ENCODE results near the gene NCMAP.

NCMAP gene

GRCh38 chr1:24575905-24576587, 20.2 kb downstream of the NCMAP start:
- no peak for DNase-seq

DNA sequence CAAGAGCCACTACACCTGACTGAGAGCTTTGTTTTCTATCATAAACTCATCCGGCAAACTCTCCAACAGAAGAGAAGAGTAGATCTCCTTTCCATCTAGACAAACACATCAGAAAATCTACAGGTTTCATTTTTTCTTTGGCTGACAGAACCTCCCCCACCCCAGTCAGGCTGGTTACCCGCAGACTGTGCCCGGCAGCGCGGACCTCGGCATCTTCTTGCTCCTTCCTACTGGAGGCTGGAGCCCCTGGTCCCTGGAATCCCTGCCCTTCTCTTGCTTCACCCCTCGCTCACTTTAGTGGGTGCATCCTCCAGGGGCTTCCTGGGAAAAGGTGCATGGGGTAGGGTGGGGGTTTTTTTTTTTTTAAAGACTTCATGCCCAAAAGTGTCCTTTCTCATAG, 23.0 kb downstream of the NCMAP start:
- no peak for DNase-seq

GRCh38 chr1:24580756-24581155, 24.9 kb downstream of the NCMAP start:
- DNase-seq, result no peak

DNA sequence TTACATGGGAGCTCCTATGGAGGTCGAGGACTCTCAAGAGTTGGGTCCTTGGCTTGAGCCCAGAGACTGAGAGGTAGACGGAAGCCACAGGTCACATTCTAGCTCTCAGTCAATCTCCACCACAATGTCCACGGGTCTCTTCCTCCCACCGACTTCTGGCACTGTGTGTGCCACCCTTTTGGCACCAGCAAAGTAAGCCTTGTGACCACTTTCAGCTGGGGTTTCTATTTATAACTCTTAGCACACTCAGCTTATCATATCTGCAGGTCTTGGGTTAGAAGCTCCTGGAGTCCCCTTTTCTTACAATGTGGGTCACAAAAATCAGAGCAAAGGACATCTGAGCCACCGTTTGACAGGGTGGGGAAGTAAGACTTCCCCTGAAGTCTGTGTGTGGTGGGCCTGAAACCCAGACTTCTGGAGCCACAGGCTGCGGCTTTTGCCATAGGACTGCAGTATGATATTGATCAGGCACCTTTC, 28.3 kb downstream of the NCMAP start:
- DNase-seq, result no peak

DNA sequence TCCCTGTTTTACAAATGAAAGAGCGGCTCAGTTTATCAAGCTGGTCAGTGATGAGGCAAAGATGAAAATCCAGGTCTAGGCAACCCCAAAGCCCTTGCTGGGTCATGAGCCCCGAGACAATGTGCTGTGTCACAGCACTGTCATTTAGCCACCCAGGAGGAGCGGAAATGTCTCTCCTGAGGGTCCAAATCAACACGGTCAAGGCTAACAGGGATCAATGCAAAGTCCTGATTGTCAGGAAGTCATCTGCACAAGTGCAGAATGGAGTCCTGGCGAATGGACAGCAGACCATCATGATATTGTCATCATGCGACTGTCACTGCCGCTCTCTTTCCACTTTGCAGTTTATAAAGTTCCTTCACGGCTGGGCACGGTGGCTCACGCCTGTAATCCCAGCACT, 30.2 kb downstream of the NCMAP start:
- no peak for DNase-seq

DNA sequence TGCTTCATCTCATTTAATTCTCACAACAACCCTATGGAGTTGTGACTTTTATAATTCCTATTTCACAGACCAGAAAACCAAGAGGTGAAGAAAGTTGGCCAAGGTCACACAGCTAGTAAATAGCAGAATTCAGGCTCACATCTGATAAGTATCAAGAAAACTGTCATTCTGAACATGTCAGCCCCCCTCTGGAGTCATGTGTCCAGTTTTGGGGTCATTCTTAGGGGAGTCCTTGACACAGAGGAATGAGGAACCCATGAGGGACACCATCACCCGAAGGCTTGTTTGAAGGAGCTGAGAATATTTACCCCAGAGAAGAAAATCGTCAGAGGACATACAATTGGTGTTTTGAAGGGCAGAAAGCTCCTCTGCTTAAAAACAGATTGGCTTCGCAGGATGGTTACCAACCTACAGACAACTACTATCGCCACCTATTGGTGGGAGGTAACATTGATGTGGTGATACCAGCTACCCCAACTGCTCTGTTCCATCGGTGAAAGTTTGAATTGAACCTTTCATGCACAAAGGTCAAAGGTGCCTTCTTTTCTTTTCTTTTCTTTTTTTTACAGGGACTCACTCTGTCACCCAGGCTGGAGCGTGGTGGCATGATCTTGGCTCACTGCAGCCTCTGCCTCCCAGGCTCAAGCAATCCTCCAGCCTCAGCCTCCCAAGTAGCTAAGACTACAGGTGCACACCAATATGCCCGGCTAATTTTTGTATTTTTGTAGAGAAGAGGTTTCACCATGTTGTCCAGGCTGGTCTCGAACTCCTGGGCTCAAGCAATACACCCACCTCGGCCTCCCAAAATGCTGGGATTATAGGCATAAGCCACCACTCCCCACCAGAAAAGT, 31.3 kb downstream of the NCMAP start:
- peak; percentile 67 to 82 for DNase-seq

GRCh38 chr1:24588573-24588972, 32.7 kb downstream of the NCMAP start:
- no peak for DNase-seq

- DNase-seq, result no peak
Measured at GRCh38 chr1:24589200-24589599, 33.3 kb downstream of the NCMAP start.

DNA sequence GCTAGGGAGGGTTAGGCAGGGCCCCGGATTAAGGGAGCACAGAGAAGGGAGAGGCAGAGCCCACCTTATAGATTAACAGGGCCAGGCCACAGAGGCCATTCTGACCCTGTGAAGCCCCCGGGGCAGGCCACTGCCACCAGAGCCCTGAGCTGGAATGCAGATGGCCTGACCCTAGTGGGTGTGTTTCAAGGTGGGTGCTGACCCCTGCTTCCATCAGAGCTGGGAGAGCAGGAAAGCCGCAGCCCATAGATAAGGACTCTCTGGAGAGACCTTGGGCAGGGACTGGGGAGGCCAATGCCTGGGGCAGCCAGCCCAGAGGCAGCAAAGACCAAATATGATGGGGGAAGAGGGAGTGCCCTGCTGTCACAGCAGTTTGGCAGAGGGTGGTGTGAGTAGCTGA, 35.9 kb downstream of the NCMAP start:
- DNase-seq, result no peak

- no peak for DNase-seq
Measured at GRCh38 chr1:24594328-24594598, 38.4 kb downstream of the NCMAP start.

GRCh38 chr1:24596401-24596880, 40.6 kb downstream of the NCMAP start:
- no peak for DNase-seq

DNA sequence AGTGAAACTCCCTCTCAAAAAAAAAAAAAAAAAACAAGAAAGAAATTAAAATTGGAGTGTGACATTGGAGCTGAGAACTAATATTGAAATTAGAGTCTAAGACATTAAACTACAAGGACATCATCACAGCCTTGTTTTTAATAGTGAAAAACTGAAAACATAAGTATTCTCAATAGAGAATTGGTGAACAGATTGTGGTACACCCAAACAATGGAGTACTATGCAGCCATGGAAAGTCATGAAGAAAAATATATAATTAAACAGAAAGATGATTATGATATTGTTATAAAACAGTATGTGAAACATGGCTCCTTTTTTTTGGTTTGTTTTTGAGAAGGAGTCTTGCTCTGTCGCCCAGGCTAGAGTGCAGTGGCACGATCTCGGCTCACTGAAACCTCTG, 43.4 kb downstream of the NCMAP start:
- no peak for DNase-seq

DNA sequence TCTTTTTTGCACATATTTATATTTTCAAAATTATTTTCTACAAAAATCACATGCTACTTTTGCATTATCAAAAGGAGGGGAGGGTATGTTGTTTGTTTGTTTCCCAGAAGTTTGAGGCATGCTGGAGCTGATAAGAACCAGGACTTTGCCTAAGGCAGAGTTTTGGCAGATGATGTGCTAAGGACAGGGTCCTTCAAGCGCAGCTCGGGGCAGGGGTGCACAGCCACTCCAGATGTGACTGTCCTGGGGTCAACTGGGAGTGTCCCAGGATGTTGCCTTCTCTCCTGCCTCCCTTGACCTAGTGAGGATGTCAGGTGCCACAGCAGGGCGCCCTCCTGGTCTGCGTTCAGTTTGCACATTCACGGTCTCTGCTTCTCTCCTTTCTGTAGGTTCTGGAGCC, 44.7 kb downstream of the NCMAP start:
- no peak for DNase-seq

DNA sequence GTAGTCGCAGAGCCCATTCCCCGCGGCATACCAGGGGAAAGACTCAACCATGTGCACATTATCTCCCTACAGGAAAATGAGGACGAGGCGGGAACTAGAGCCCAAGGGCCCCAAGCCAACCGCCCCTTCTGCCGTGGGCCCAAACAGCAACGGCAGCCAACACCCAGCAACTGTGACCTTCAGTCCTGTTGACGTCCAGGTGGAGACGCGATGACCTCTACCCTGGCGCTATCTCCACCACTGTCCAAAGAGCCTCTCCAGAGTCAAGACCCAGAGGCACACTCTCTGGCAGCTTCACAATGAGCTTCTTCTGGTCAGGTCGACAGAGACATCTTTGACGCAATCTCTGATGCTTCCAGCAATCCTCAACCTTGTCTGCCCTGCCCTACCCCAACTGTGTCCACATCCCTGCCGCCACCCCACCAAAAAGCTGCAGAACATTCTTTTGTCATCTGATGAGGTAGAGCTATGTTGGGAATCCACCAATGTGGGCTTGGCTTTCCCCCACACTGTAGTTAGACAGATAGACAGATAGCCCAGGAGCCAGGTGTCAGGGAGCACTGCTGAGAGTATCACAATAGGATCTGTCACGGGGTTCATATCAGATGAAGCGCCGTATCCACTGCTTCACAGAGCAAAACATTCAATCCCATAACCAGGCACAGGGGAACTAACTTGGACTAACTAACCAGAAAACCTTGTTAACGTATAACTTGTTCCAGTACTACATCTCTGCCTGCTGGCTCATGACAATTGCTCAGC, 49.8 kb downstream of the NCMAP start:
- no peak for DNase-seq

DNA sequence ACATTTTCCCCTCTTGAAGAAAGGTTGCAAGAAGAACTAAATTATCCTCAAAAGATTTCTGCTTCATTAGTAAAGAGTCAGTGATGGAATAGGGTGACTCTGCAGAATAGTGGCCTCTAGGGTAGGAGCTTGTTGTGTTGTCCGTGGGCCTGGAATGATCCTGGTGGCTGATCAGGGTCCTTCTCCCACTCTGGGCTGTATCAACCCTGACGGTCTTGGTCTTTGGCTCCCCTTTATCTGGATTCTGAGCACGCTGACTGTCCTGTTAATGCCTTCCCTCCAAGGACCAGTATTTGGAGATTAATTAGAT, 50.4 kb downstream of the NCMAP start:
- no peak for DNase-seq

DNA sequence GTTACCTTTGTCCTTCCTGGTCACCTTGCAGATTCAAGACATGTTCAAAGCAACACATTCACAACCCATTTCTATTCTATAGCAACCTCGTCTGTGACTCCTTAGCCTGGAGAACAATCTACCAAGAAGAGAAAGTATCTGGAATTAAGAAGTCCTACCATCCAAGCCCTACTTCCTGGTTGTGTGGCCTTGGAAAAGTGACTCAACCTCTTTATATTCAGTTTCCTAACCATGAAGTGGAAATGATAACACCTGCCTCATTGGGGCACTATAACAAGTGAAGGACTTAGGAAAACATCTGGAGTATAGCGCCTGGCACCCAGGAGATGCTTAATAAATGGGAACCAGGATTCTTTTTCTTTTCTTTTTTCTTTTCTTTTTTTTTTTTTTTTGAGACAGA, 50.7 kb downstream of the NCMAP start:
- no peak for DNase-seq

DNA sequence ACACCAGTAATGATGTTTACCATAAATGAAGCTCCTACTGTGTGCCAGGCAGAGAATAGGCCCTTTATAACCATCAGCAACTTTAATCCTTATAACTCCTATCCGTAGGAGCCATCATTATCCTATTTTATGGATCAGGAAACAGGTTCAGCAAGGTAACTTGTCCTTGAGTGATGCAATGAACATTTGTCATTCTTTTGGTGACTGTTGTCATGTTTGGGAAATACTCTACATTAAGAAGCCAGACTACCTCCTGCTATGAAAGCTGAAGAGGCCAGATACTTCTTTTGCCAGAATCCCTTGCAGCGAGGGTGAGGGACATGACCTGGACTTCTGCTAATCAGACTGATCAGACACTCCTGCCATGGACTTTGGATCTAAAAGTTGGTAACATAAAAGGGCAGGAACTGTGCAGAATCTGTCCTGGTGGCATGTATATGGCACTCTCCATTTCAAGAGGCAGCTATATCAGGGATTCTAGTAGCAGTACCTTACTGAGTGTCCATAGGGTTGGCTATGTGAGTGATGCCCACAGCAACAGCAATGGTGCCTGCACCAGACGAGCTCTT, 54.1 kb downstream of the NCMAP start:
- no peak for DNase-seq

DNA sequence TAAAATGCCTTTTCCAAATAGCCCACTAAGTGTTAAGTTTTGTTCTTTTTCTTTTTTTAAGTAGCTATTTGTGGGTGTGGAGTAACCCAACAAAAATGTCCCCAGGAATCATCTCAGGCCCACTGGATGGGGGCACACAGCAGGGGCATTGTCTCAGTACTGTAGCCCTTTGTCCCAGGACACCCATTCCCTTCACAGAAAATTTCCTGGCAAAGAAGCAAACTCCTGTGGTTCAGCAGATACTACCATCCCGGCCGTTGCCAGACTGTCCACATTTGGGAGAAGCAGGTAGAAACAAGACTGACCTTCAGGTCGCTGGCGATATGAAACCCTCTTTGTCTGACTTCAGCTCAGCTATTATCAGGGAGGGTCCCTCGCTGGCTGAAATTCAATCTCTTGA, 63.5 kb downstream of the NCMAP start:
- DNase-seq, result no peak

GRCh38 chr1:24620678-24621077, 64.8 kb downstream of the NCMAP start:
- DNase-seq, result no peak

DNA sequence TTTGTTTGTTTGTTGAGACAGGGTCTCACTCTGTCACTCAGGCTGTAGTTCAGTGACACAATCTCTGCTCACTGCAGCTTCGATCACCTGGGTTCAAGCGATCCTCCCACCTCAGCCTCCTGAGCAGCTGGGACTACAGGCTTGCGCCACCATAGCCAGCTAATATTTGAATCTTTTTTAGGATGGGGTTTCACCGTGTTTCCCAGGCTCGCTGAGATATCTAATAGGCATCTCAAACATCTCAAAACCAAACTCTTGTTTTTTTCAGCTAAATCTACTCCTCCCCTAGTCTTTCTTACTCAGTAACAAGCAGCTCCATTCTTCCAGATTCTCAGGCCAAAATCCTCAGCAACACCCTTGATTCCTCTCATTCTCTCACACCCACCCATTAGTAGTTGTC, 65.2 kb downstream of the NCMAP start:
- no peak for DNase-seq

DNA sequence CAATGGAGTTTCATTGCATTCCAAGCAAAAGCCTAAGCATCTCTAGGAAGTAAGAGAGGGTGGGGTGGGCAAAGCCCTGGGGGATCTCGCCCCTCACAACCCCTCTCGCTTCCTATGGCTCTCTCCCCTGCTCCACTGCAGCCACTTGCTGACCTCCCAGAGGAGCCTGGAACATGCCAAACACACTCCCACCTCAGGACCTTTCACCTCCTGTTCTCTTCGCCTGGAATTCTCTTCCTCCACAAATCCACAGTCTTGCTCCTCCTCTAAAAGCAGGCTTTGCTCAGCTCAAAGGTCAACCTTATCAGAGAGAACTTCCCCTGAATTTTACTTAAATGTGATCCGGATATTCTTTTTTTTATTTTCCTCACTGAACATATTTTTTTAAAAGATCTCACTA, 66.3 kb downstream of the NCMAP start:
- DNase-seq, result no peak

- DNase-seq, result no peak
Measured at GRCh38 chr1:24632832-24633175, 76.9 kb downstream of the NCMAP start.

- DNase-seq, result peak in 1 of 2 donors; percentile 69
Measured at GRCh38 chr1:24635195-24635843, 79.4 kb downstream of the NCMAP start.
